Parathyroid adenoma (tissue), 2 donors: Measurements from ENCODE around the gene FANCL.

Experiments
- H2AFZ ChIP-seq: fragments of 300-600 bp; sonication (generic); one replicate; pipeline ENCODE4 v1.7.0; 2017; ENCODE audit warnings: antibody characterized with exemption, mild to moderate bottlenecking
- H3K27ac ChIP-seq: fragments of 300-600 bp; sonication (generic); one replicate; pipeline ENCODE4 v1.7.0; 2017
- H3K27me3 ChIP-seq: fragments of 300-600 bp; sonication (generic); one replicate; pipeline ENCODE4 v1.7.0; 2017; ENCODE audit warnings: low read length; ENCODE audit not compliant: control insufficient read depth, insufficient read depth
- H3K36me3 ChIP-seq: fragments of 300-600 bp; sonication (generic); one replicate; pipeline ENCODE4 v1.7.0; 2017; ENCODE audit warnings: low read length; ENCODE audit not compliant: control insufficient read depth, insufficient read depth
- H3K4me1 ChIP-seq: fragments of 300-600 bp; sonication (generic); one replicate; pipeline ENCODE4 v1.7.0; 2017; ENCODE audit warnings: control low read depth
- H3K4me2 ChIP-seq: fragments of 300-600 bp; sonication (generic); one replicate; pipeline ENCODE4 v1.7.0; 2017; ENCODE audit warnings: low read length
- H3K4me3 ChIP-seq: fragments of 300-600 bp; sonication (generic); one replicate; pipeline ENCODE4 v1.7.0; 2017; ENCODE audit warnings: low read depth, low read length
- H3K79me2 ChIP-seq: fragments of 300-600 bp; sonication (generic); one replicate; pipeline ENCODE4 v1.7.0; 2017; ENCODE audit warnings: control low read depth
- H3K9ac ChIP-seq: fragments of 300-600 bp; sonication (generic); one replicate; pipeline ENCODE4 v1.7.0; 2017; ENCODE audit warnings: mild to moderate bottlenecking
- H3K9me3 ChIP-seq: fragments of 300-600 bp; sonication (generic); one replicate; pipeline ENCODE4 v1.7.0; 2017; ENCODE audit warnings: low read length; ENCODE audit not compliant: control insufficient read depth
- CTCF ChIP-seq: fragments of 300-600 bp; sonication (generic); IDR thresholded peaks from one replicate; pipeline ENCODE4 v1.7.0; 2017; ENCODE audit warnings: antibody characterized with exemption, mild to moderate bottlenecking
- donor health status: primary hyperparathyroidism.

The FANCL gene

GRCh38 chr2:58133395-58133794, 107.7 kb downstream of the FANCL start:
- H3K9ac ChIP-seq = no peak overlapping the region
- no peak for TF ChIP-seq CTCF
- H3K4me3 ChIP-seq = no peak overlapping the region
- H3K4me1 ChIP-seq = no peaks in the 10 kb centered on the region
- H3K79me2 ChIP-seq = no peaks in the 10 kb centered on the region
- H3K27me3 ChIP-seq = no peaks in the 10 kb centered on the region
- no peaks in the 10 kb centered on the region for H3K9me3 ChIP-seq
- H3K4me2 ChIP-seq = no peak overlapping the region
- no peak overlapping the region for H3K27ac ChIP-seq
- no peaks in the 10 kb centered on the region for H3K36me3 ChIP-seq
- H2AFZ ChIP-seq = no peak overlapping the region

- no peak overlapping the region for H3K27ac ChIP-seq
- no peaks in the 10 kb centered on the region for H3K27me3 ChIP-seq
- H2AFZ ChIP-seq = no peak overlapping the region
- no peaks in the 10 kb centered on the region for H3K79me2 ChIP-seq
- no peak overlapping the region for H3K9ac ChIP-seq
- H3K9me3 ChIP-seq = no peaks in the 10 kb centered on the region
- no peaks in the 10 kb centered on the region for H3K4me1 ChIP-seq
- TF ChIP-seq CTCF = no peak
- no peak overlapping the region for H3K4me2 ChIP-seq
- H3K4me3 ChIP-seq = no peak overlapping the region
- no peaks in the 10 kb centered on the region for H3K36me3 ChIP-seq
Measured at GRCh38 chr2:58131191-58132011, 109.7 kb downstream of the FANCL start.

- Histone ChIP-seq H3K27me3 (no peaks in the 10 kb centered on the region), H3K4me2 (no peak overlapping the region), H3K79me2 (no peaks in the 10 kb centered on the region), H2AFZ (no peak overlapping the region), H3K4me1 (no peaks in the 10 kb centered on the region), H3K4me3 (no peak overlapping the region), H3K9ac (no peak overlapping the region), H3K36me3 (no peaks in the 10 kb centered on the region), H3K9me3 (no peaks in the 10 kb centered on the region), H3K27ac (no peak overlapping the region)
- TF ChIP-seq CTCF = no peak
Measured at GRCh38 chr2:58130238-58130637, 110.9 kb downstream of the FANCL start.

GRCh38 chr2:58127111-58127510, 114.0 kb downstream of the FANCL start:
- H3K79me2 ChIP-seq = no peaks in the 10 kb centered on the region
- TF ChIP-seq CTCF = no peak

GRCh38 chr2:58122540-58122939, 118.6 kb downstream of the FANCL start:
- Histone ChIP-seq H2AFZ (no peak overlapping the region), H3K4me1 (no peaks in the 10 kb centered on the region), H3K9me3 (no peaks in the 10 kb centered on the region), H3K4me3 (no peak overlapping the region), H3K4me2 (no peak overlapping the region), H3K9ac (no peak overlapping the region), H3K36me3 (no peaks in the 10 kb centered on the region), H3K27me3 (no peaks in the 10 kb centered on the region), H3K79me2 (no peaks in the 10 kb centered on the region), H3K27ac (no peak overlapping the region)
- TF ChIP-seq CTCF = no peak

More at GRCh38 chr2:58127111-58127510, 114.0 kb downstream of the FANCL start:
- H3K27ac ChIP-seq = no peak overlapping the region
- no peaks in the 10 kb centered on the region for H3K4me1 ChIP-seq
- H3K9ac ChIP-seq = no peak overlapping the region
- no peak overlapping the region for H2AFZ ChIP-seq
- H3K4me3 ChIP-seq = no peak overlapping the region
- no peaks in the 10 kb centered on the region for H3K27me3 ChIP-seq
- no peaks in the 10 kb centered on the region for H3K9me3 ChIP-seq
- no peak overlapping the region for H3K4me2 ChIP-seq
- no peaks in the 10 kb centered on the region for H3K36me3 ChIP-seq
